ENCODE data around the gene ANKRD18A. TPM values are rescaled to one million over a fixed set of nuclear protein-coding genes. Genes with fewer than 3 reads are reported as not detected.

The ANKRD18A gene
- total RNA-seq (1 to 10 TPM in 4 of 7 donors, under 1 TPM in 3; 0.27 to 3.4 (median 1.5) TPM), polyA plus RNA-seq (under 1 TPM in 2 of 3 donors, not detected in 1; 0.02 to 0.03 TPM)
- long read RNA-seq, donor 1: 0 reads
- long read RNA-seq, donor 2: 0 reads

DNA sequence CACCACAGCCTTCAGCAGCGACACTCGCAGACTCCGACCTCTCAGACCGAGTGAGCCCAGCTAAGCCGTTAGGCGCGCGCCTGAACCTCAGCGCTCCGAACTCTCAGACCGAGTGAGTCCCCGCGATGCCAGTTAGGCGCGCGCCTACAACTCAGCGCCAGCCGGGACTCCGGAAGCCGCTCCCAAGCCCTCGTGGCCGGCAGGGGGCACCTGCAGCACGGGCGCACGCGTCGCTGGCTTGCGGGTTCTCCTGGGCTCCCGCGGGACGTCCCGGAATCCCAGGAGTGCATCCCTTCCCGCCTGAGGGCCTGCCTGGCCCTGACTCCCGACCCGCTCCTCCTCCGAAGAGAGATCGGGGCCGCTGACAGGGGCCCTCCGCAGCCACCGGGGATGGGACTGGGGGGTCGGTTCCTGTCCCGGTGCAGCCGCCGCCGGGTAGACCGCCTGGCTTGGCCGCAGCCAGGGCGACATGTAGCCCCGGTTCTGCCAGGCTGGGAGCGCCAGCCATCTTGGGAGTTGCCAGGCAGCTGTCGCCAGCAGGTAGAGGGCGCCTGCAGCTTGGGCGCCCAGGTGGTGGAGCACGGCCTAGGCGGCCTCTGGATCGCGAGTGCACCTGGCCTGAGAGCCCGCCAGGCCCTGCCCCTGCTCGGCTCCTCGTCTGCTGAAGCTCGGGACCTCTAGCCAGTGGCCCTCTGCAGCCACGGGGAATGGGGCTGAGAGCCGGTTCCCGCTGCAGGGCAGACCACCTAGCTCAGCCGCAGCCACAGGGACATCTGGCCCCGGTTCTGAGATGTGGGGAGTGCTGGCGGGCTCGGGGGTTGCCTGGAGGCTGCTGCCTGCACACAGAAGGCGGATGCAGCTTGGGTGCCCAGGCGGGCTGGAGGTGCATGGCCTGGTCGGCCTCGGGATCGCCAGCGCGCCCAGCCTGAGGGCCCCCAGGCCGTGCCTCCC lies at the start of gene ANKRD18A:
Gene ANKRD18A, minus strand, starts transcription at position 114 of the 951 bp plus-strand sequence. CDS start 311 bp downstream, outside the sequence.
- WGBS, 5 donors: 0 to 2% (median 1%) methylated on average over 7 to 76 of the region's 76 CpGs
- Histone ChIP-seq H3K36me3 (no peaks in the 10 kb centered on the region), H3K27me3 (replicated peaks in 1 of 7) (peaks cover 8 to 89% (median 56%) of the 10 kb centered on the region in 7 donors), H3K4me1 (peaks cover 21 to 40% (median 32%) of the 10 kb centered on the region in 6 donors), H3K4me3 (peak within 1 kb of the TSS; percentile 43 to 79 (median 55)), H3K27ac (peak within 1 kb of the TSS in 4 of 8 donors; percentile 4 to 45 (median 36)), H3K9me3 (peaks cover 0 to 26% (median 20%) of the 10 kb centered on the region in 8 donors)
- TF ChIP-seq, protein P1, sequence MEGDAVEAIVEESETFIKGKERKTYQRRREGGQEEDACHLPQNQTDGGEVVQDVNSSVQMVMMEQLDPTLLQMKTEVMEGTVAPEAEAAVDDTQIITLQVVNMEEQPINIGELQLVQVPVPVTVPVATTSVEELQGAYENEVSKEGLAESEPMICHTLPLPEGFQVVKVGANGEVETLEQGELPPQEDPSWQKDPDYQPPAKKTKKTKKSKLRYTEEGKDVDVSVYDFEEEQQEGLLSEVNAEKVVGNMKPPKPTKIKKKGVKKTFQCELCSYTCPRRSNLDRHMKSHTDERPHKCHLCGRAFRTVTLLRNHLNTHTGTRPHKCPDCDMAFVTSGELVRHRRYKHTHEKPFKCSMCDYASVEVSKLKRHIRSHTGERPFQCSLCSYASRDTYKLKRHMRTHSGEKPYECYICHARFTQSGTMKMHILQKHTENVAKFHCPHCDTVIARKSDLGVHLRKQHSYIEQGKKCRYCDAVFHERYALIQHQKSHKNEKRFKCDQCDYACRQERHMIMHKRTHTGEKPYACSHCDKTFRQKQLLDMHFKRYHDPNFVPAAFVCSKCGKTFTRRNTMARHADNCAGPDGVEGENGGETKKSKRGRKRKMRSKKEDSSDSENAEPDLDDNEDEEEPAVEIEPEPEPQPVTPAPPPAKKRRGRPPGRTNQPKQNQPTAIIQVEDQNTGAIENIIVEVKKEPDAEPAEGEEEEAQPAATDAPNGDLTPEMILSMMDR (IDR thresholded peaks at IDR 0.05 in 8 of 11, conservative IDR thresholded peaks at IDR 0.05 in 3 of 11): peak in 7 of 11 experiments; percentile 13 to 57 (median 44)
- TF ChIP-seq POLR2A (IDR thresholded peaks at IDR 0.05) (no peak), POLR2AphosphoS5 (IDR thresholded peaks at IDR 0.05) (peak in 1 of 3 donors; percentile 47)
- intact Hi-C loops (cut with DNase I; ENCODE audit: low total_unique reads): no loop called here
- DNase-seq: peak; percentile 90

DNA sequence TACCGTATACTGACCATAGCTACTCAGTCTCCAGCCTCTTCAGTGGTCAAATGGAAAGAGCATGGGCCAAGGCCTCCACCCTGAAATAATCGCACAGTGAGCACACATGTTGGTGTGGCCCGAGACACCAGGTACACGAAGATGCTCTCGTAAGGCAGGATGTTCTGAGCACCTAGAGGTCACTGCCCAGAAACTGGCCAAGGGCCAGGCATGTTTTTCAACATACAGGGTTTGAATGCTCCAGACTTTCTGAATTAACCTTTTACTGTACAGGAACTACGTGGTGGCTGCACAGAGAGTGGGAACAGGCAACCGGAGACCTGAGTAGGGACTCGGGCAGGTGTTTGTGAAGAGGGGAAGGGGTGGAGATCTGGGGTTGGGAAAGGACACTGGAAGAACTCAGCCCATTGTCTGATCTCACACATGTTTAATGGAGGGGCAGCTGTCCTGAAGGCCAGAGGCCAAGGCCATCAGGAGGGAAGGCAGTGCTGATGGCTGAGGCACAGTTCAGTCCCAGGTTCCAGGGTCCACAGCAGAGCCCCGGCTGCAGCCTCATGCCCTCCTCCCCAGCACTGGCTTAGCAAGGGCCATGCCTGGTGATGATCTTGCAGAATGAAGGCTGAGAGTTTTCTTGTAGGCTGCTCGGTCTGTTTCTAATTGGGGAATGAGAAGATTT lies 48.5 kb upstream of the ANKRD18A start:
- no peak overlapping the region for H3K27ac ChIP-seq
- H3K9me3 ChIP-seq: no peaks in the 10 kb centered on the region
- intact Hi-C loops (cut with DNase I; ENCODE audit: low total_unique reads): no loop called here
- no peaks in the 10 kb centered on the region for H3K36me3 ChIP-seq
- no peak for DNase-seq
- H3K4me3 ChIP-seq: no peak overlapping the region
- TF ChIP-seq POLR2A (IDR thresholded peaks at IDR 0.05) (no peak), POLR2AphosphoS5 (IDR thresholded peaks at IDR 0.05) (no peak)
- TF ChIP-seq, protein P1 (IDR thresholded peaks at IDR 0.05 in 8 of 11, conservative IDR thresholded peaks at IDR 0.05 in 3 of 11): no peak
- peaks cover 0 to 16% (median 0%) of the 10 kb centered on the region in 7 donors for H3K27me3 ChIP-seq (replicated peaks in 1 of 7)
- 81 to 93% (median 82%) methylated on average over 10 of the region's 10 CpGs for WGBS, 5 donors
- H3K4me1 ChIP-seq: peaks cover 0 to 10% (median 7%) of the 10 kb centered on the region in 6 donors

DNA sequence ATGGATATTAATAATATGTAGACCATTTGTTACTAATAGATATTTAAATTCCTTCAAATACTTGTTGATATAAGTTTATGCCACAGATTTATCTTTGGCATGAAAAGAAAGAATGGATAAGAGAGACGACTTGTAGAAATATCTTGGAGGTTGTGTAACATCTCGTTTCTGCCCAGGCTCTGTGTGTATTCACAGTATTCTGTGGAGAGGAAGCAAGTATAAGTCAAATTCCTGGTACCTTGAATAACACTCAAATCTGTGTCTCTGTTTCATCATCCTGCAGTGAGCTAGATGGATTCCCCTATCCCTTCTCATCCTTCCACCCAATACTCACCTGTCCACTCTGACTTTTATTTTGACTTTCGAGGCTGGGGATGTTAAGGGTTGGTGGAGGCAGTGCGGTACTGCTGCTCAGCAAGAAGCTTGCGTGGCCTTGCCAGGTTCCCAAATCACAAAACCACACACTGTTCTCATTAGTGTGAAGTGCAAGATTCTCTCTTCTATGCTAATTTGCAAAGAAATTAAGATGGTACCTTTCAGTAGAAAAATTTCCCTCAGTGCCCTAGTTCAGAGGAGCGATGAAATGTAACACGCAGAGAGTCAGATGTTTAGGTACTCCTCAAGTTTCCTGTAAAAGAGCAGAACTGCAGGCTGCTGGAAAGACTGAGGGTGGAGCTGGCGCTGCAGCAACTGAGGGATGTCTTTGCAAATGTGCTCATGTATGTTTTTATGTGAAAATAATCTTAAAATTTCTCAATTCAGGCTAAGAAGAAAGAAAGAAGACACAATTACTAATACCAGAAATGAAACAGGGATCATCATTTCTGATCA lies 42.6 kb upstream of the ANKRD18A start:
- WGBS, 5 donors: 58 to 78% (median 66%) methylated on average over 8 of the region's 8 CpGs
- no peak for TF ChIP-seq POLR2A (IDR thresholded peaks at IDR 0.05)
- TF ChIP-seq, protein P1 (IDR thresholded peaks at IDR 0.05 in 8 of 11, conservative IDR thresholded peaks at IDR 0.05 in 3 of 11): no peak
- no peak for TF ChIP-seq POLR2AphosphoS5 (IDR thresholded peaks at IDR 0.05)
- no peaks in the 10 kb centered on the region for H3K4me1 ChIP-seq
- no peaks in the 10 kb centered on the region for H3K36me3 ChIP-seq
- intact Hi-C loops (cut with DNase I; ENCODE audit: low total_unique reads): no loop called here
- DNase-seq: no peak
- H3K4me3 ChIP-seq: no peak overlapping the region
- H3K9me3 ChIP-seq: no peaks in the 10 kb centered on the region
- peaks cover 0 to 15% (median 0%) of the 10 kb centered on the region in 7 donors for H3K27me3 ChIP-seq (replicated peaks in 1 of 7)
- H3K27ac ChIP-seq: no peak overlapping the region

Measured in spleen (tissue), 13 donors.